Measurements from ENCODE around the gene PUM1.

The PUM1 gene

GRCh38 chr1:30923597-30923996 is 141.9 kb downstream of the PUM1 start:
- DNase-seq = no peak

- no peak for DNase-seq
These were observed 144.7 kb downstream of the PUM1 start for GRCh38 chr1:30920827-30921226.

- no peak for DNase-seq
These were observed 146.3 kb downstream of the PUM1 start for GRCh38 chr1:30919025-30919881.

- no peak for DNase-seq
These were observed 149.2 kb downstream of the PUM1 start for GRCh38 chr1:30916296-30916695.

GRCh38 chr1:30915491-30916230 is 149.9 kb downstream of the PUM1 start:
- DNase-seq = no peak

GRCh38 chr1:30914931-30915330 is 150.6 kb downstream of the PUM1 start:
- DNase-seq = no peak

GRCh38 chr1:30914587-30914922 is 151.0 kb downstream of the PUM1 start:
- DNase-seq = no peak

- peak in 1 of 2 donors; percentile 46 for DNase-seq
These were observed 152.4 kb downstream of the PUM1 start for GRCh38 chr1:30912913-30913652.

- DNase-seq = no peak
These were observed 153.3 kb downstream of the PUM1 start for GRCh38 chr1:30912224-30912623.

- DNase-seq = peak; percentile 78 to 80
These were observed 154.2 kb downstream of the PUM1 start for GRCh38 chr1:30911059-30911954.

- DNase-seq = no peak
These were observed 156.0 kb downstream of the PUM1 start for GRCh38 chr1:30909365-30910068.

GRCh38 chr1:30908696-30909364 is 156.7 kb downstream of the PUM1 start, which contains the start of gene SDC3:
Gene SDC3, minus strand, starts transcription at chr1:30908758. Its CDS starts 172 bp downstream, at chr1:30908586.
- no peak for DNase-seq

- no peak for DNase-seq
These were observed 157.2 kb downstream of the PUM1 start for GRCh38 chr1:30908316-30908695.

- no peak for DNase-seq
These were observed 157.8 kb downstream of the PUM1 start for GRCh38 chr1:30907481-30908315.

GRCh38 chr1:30906631-30907441 is 158.7 kb downstream of the PUM1 start:
- DNase-seq = no peak

- no peak for DNase-seq
These were observed 159.4 kb downstream of the PUM1 start for GRCh38 chr1:30905916-30906620.

- DNase-seq = no peak
These were observed 160.1 kb downstream of the PUM1 start for GRCh38 chr1:30905403-30905802.

GRCh38 chr1:30904962-30905335 is 160.6 kb downstream of the PUM1 start:
- DNase-seq = no peak

Data from hippocampal formation (tissue), 2 donors.